GM13977 (cell line): ENCODE data around the gene OBSCN.

Experiments used
- DNase-seq: peaks from one replicate; pipeline ENCODE4 v3.0.0; 2012; ENCODE audit warnings: low spot score
- in situ Hi-C: fragments of 300-500 bp; cut with MboI; formaldehyde crosslinking; loops from one replicate; pipeline ENCODE4 v1.12.0; 2022; ENCODE audit warnings: low sequenced_read_pairs, low pct_unique_long_range_greater_than_20kb, mixed read lengths, inconsistent platforms; ENCODE audit not compliant: unreplicated experiment
- TF ChIP-seq, protein P1 (sequence below): IDR thresholded peaks from 2 replicates; pipeline ENCODE4 v1.5.1; 2012; ENCODE audit warnings: mild to moderate bottlenecking, control low read depth; ENCODE audit not compliant: insufficient read depth; ENCODE audit errors: extremely low read depth, missing control alignments

Gene OBSCN

GRCh38 chr1:228346731-228347130 is 138.9 kb downstream of the OBSCN start:
- no peak for DNase-seq
- TF ChIP-seq, protein P1, sequence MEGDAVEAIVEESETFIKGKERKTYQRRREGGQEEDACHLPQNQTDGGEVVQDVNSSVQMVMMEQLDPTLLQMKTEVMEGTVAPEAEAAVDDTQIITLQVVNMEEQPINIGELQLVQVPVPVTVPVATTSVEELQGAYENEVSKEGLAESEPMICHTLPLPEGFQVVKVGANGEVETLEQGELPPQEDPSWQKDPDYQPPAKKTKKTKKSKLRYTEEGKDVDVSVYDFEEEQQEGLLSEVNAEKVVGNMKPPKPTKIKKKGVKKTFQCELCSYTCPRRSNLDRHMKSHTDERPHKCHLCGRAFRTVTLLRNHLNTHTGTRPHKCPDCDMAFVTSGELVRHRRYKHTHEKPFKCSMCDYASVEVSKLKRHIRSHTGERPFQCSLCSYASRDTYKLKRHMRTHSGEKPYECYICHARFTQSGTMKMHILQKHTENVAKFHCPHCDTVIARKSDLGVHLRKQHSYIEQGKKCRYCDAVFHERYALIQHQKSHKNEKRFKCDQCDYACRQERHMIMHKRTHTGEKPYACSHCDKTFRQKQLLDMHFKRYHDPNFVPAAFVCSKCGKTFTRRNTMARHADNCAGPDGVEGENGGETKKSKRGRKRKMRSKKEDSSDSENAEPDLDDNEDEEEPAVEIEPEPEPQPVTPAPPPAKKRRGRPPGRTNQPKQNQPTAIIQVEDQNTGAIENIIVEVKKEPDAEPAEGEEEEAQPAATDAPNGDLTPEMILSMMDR, result no peak
- in situ Hi-C loops, result no loop called here

DNA sequence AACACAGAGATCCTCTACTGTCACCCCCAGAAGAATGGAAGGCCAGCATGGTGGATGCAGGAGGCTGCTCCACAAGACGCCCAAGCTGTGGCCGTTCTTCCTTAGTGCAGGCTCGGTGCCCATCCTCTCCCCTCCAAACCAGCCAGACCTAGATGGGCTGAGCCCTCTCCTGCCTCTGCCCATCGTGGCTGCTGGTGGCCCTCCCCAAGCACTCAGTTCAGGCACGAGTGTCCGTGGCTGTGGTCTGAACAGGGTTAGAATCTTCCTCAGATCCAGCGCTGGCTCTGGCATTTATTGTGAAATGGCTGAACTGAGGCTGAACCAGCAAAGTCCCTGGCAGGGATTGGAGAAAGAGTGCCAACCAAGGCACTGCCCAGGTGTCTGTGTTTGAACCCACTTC is 139.3 kb downstream of the OBSCN start:
- DNase-seq, result no peak

GRCh38 chr1:228348708-228349467 is 141.0 kb downstream of the OBSCN start:
- DNase-seq, result no peak

More for the DNA sequence above, 139.3 kb downstream of the OBSCN start:
- in situ Hi-C loops, result no loop called here
- TF ChIP-seq, protein P1, result no peak

GRCh38 chr1:228349701-228350171 is 141.9 kb downstream of the OBSCN start:
- in situ Hi-C loops, result no loop called here
- TF ChIP-seq, protein P1, result no peak

More at GRCh38 chr1:228348708-228349467, 141.0 kb downstream of the OBSCN start:
- in situ Hi-C loops, result no loop called here
- TF ChIP-seq, protein P1, result no peak

GRCh38 chr1:228350179-228350742 is 142.4 kb downstream of the OBSCN start:
- TF ChIP-seq, protein P1, result no peak
- DNase-seq, result no peak
- in situ Hi-C loops, result no loop called here

More at GRCh38 chr1:228349701-228350171, 141.9 kb downstream of the OBSCN start:
- DNase-seq, result no peak

DNA sequence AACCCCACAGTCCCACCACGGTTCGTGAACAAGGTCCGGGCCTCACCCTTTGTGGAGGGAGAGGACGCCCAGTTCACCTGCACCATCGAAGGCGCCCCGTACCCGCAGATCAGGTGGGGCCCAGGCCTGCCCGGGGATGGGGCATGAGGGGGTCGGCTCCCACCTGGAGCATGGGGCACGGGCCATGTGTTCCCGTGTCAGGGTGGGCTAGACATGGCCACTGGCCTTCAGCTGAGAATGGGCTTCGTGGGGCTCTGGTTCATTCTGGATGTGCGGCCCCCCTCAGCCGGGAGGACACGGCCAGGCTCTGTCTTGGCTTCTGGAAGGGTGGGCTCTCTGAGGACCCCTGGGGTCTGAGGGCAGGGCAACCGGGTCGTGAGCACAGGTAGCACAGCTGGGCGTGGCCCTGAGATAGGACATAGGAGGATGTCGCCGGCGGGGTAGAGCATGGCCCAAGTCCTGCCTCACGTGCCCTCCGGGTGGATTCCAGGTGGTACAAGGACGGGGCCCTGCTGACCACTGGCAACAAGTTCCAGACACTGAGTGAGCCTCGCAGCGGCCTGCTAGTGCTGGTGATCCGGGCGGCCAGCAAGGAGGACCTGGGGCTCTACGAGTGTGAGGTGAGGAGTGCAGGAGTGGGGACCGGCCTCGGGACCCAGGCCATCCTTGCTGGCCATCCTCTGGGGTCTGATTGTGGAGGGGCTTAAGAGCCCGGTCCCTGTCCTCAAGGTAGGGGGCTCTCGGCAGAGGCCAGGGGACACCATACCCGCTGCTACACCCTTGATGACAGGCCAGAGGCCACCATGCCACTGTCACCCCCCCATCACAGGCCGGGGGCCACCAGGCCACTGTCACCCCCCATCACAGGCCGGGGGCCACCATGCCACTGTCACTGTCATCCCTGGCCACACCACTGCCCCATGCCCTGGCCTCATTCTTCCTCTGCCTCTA is 143.3 kb downstream of the OBSCN start:
- in situ Hi-C loops, result no loop called here
- TF ChIP-seq, protein P1, result no peak
- no peak for DNase-seq
